Measurements from ENCODE around the gene BRICD5.
"Not testable (repeated sequence)": the region's sequence is repeated elsewhere in the genome, so short reads cannot be mapped to it uniquely, and the experiment has no call there.

BRICD5 gene

DNA sequence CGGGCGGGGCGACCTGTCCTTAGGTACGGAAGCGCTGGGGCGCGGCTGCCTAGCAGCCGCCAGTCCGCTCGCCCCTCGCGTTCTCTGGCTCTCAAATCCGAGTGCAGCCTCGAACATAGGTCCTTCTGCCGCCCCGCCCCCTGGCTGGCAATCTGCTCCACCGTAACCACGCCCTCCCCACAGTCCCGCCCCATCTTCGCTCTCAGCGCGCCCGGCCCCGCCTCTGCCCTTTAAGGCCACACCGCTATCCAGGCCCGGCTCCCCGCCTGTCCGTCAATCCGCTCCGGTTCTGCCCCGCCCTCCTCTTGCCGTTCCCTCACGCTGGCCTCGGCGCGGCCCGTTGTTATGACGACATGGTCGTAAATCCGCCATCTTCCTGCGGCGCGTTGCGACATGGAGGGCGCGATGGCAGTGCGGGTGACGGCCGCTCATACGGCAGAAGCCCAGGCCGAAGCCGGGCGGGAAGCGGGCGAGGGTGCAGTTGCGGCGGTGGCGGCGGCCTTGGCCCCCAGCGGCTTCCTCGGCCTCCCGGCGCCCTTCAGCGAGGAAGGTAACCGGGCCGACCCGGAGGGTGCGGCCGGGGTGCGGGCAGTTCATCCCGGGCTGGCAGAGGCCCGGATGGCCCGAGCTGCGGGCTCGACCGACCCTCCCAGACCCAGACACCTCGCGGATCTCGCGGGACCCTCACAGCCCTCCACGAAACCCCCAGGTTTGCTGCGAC, 12.7 kb upstream of the BRICD5 start, which contains the start of gene E4F1:
Gene E4F1, plus strand, starts transcription at position 371 of the 721 bp plus-strand sequence. Its CDS starts 23 bp downstream, at position 394.
- peak; percentile 99 for DNase-seq (ENCODE audit: low spot score)

- no peak for DNase-seq (ENCODE audit: low spot score)
Observed at GRCh38 chr16:2216330-2216729, 5.7 kb upstream of the BRICD5 start.

DNA sequence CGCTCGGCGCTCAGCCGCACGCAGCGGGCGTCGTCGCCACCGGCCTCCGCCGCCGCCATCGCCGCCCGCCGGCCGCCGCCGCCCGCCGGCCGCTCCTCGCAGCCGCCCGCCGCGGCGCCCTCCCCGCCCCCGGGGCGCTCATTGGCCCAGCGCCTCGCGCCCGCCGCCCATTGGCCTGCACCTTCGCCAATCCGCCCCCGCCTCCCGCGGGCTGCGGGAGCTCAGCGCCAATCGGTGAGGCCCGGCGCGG, 4.0 kb upstream of the BRICD5 start, which contains the start of gene PGP:
Gene PGP, minus strand, starts transcription at position 122 of the 250 bp plus-strand sequence. Its CDS starts 63 bp downstream, at position 59.
- DNase-seq (ENCODE audit: low spot score): no peak

- DNase-seq (ENCODE audit: low spot score): no peak
Observed at GRCh38 chr16:2213817-2214718, 3.4 kb upstream of the BRICD5 start.

- DNase-seq (ENCODE audit: low spot score): no peak
Observed at GRCh38 chr16:2212362-2213324, 2.0 kb upstream of the BRICD5 start.

DNA sequence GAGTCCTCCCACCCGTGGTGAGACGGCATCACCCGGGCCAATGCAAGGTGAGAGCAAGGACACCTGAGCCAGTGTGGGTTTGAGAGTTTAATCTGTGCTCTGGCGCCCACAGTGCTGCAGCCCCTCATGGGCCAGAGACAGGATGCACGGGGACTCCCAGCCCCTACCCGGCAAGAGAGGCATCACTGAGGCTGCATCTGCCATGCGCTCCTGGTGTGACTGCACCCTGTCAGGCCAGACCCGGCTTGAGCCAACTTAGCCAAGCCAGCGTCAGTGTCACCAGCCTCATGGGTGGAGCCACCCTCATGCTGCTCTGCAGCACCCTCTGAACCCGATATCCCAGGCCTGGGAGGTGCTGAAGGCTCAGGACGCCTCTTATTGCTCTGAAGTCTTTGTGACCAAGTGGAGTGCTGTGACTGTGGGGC, 1.3 kb upstream of the BRICD5 start:
- no peak for DNase-seq (ENCODE audit: low spot score)

DNA sequence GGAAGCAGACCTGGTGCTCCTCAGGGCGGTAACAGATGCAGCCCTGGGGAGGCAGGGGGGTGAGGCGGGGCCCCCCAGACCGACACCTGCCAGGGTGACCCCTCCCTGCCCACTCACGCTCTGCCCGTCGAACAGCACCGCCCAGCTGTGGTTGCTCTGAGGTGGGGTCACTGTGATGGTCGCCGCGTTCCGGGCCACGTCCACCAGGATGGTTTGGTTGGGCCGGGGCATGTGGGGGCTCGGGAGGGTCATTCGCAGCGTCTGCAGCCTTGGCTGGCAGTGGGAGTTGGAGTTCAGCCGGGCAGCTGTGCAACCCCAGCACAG, 692 bp downstream of the BRICD5 start:
- DNase-seq (ENCODE audit: low spot score): no peak

GRCh38 chr16:2209258-2210008, 1.2 kb downstream of the BRICD5 start:
- no peak for DNase-seq (ENCODE audit: low spot score)

DNA sequence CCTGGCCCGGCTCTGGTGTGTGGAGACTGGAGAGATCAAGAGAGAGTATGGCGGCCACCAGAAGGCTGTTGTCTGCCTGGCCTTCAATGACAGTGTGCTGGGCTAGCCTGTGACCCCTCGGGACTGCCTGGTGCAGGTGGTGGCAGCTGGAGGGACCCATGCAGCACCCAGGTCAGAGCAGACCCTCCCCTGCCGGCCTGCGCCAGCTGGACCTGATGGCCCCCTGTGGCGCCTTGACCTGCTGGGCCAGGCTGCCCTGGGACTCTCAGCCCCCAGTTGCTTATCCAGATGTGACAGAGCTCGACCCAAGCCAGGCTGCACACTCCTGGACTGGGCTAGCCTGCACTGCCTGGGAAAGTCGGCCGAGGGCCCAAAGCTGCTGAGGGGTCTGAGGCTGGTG, 1.9 kb downstream of the BRICD5 start:
- no peak for DNase-seq (ENCODE audit: low spot score)

DNA sequence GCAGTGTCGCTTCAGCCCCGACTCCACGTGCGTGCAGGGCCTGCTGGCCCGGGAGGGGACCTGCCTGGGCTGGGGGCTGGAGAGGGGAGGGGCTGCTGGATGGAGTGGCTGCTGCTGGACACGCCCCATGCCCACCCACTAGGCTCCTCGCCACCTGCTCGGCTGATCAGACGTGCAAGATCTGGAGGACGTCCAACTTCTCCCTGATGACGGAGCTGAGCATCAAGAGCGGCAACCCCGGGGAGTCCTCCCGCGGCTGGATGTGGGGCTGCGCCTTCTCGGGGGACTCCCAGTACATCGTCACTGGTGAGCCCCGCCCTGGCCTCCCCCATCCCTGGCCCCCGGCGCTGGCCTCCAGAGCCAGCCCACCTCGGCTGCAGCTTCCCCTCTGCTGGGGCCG, 2.4 kb downstream of the BRICD5 start:
- DNase-seq (ENCODE audit: low spot score): no peak

GRCh38 chr16:2207872-2208271, 2.8 kb downstream of the BRICD5 start:
- DNase-seq (ENCODE audit: low spot score): no peak

GRCh38 chr16:2206780-2207433, 3.8 kb downstream of the BRICD5 start:
- DNase-seq (ENCODE audit: low spot score): no peak

DNA sequence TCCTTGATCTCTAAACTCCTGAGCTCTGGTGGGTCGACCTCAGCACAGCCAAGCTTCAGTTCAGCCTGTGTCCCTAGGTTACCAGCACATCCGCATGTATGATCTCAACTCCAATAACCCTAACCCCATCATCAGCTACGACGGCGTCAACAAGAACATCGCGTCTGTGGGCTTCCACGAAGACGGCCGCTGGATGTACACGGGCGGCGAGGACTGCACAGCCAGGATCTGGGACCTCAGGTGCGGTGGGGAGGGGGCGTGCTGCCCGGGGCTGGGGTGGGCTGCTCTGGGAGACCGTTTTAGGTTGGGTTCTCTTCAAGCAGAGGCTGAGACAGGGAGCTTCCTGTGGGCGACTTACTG, 4.3 kb downstream of the BRICD5 start:
- no peak for DNase-seq (ENCODE audit: low spot score)

GRCh38 chr16:2205967-2206313, 4.7 kb downstream of the BRICD5 start:
- DNase-seq (ENCODE audit: low spot score): no peak

GRCh38 chr16:2205104-2205966, 5.3 kb downstream of the BRICD5 start, which contains the start of gene MLST8:
MLST8 (plus strand) TSS chr16:2205454; CDS start chr16:2206086, 632 bp downstream.
- DNase-seq (ENCODE audit: low spot score): peak; percentile 99

DNA sequence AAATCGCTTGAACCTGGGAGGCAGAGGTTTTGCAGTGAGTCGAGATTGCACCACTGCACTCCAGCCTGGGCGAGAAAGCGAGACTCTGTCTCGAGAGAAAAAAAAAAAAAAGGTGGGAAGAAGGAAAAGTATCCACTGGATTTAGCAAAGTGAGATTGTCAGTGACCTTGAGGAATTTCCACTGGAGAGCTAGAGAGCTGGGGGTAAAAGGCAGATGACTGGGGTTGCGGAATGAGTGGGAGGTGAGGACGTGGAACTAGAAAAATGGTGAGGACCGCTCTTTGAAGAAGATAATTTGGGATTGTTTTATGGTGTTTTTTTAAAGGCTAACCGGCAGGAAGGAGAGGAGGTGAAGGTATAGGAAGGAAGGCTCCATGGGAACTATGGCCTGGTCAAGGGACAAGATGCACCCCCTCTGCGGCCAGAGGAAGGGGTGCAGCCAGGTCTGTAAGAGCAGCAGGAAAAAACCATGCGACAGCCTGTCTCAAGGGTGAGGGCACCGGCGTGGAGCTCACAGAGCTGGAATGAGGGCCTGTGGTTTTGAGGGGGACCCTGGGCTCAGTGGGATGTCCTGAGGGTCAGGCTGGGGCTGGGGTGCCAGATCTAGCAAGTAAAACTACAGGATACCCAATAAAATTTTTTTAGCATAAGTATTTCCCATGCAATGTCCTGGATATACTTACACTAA, 6.1 kb downstream of the BRICD5 start:
- no peak for DNase-seq (ENCODE audit: low spot score)

DNA sequence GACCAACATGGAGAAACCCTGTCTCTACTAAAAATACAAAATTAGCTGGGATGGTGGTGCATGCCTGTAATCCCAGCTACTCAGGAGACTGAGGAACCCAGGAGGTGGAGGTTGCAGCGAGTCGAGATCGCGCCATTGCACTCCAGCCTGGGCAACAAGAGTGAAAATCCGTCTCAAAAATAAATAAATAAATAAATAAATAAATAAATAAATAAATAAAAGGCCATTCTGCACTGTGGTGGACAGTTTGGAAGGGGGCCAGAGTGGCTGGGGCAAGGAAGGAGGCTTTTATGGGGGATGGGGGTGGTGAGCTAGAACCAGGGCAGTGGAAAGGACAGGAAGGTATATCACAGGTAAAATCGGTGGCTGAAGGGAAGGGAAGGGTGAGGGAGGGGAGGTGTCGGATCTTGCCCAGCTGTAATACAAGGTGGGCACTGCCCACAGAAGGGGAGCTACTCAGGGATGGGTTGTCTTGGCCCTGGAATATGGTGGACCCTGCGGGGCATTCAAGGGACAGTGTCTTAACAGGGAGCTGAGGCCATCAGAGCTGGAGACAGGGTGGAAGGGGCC, 7.5 kb downstream of the BRICD5 start:
- DNase-seq (ENCODE audit: low spot score): not testable (repeated sequence)

- no peak for DNase-seq (ENCODE audit: low spot score)
Observed at GRCh38 chr16:2200313-2200712, 10.3 kb downstream of the BRICD5 start.

DNA sequence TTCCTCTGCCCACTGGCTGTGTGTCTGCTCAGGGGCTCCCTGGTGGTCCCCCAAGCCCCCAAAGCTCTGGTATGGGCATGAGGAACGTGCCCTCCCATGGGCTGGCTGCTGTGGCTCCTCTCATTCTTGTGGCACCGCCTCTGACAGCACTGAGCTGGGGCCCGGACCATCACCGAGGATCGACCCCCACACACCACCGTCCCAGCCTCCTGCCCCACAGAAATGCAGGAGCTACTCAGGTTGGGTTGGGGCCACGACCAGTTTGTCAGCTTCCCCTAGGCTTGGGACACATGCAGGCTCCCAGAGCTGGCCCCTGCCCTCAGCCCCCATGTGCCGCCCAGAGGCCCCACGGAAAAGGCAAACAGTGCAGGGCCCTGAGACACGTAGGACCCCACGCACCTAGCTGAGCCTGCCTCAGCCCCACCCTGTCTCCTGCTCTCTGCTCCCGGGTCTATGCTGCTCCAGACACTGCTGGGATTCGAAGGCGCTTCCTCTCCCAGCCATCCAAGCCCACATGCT, 11.0 kb downstream of the BRICD5 start:
- no peak for DNase-seq (ENCODE audit: low spot score)

All from AG08395 (cell line).